ENCODE data around the gene CARMIL1. TPM values are rescaled to one million over a fixed set of nuclear protein-coding genes. Genes with fewer than 3 reads are reported as not detected.

CARMIL1 gene
- total and polyA plus RNA-seq, 2 of the 8 experiments (the other 6 are each of a cell fraction or from before 2014, with no cell fraction given): 20.3 to 40.4 TPM

DNA sequence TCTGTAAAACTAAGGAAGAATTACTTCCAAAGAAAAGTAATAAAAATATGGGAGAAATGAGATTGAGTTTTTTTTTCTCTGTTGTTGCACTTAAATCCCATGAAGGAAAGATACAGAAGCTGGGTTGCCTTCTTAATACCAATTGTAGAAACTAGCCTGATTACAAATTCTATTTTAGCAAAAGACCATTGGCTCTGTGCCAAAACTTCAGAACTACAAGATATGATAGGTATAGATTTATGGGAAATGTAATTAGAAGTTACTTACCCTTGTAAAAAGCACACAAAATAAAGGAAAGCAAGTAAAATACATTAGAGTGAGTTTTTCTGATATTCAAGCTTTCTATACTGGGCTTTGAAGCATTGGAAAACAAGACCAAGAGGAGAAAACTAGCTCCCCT, 299.4 kb downstream of the CARMIL1 start (continued):
- no peak for TF ChIP-seq CTCF (IDR thresholded peaks at IDR 0.05; ENCODE audit: control extremely low read depth in 1 of 3, insufficient read depth in 1 of 3, low read depth in 1 of 3, low read length in 3 of 3)

All from H1 (cell line).